Liver (tissue), 9 donors: Measurements from ENCODE around the gene ATP5MC3. TPM values are rescaled to one million over a fixed set of nuclear protein-coding genes. Genes with fewer than 3 reads are reported as not detected.

Experiments
- DNase-seq: peaks from one replicate; pipeline ENCODE4 v3.0.0-alpha.2; 2017; ENCODE audit warnings: low spot score
- H3K27ac ChIP-seq, 2 donors: one replicate each; pipeline ENCODE4 v1.7.0; 2013; ENCODE audit warnings: inconsistent platforms in 2 of 2, low read length in 2 of 2, control low read depth in 1 of 2, low read depth in 1 of 2, mild to moderate bottlenecking in 1 of 2
- H3K27me3 ChIP-seq, 4 donors: one replicate each; pipeline versions ENCODE4 v1.6.1 to v1.7.0; 2013; ENCODE audit warnings: low read length in 3 of 4, inconsistent platforms in 1 of 4, mild to moderate bottlenecking in 1 of 4, moderate library complexity in 1 of 4; ENCODE audit not compliant: control insufficient read depth in 4 of 4, insufficient read depth in 4 of 4
- H3K36me3 ChIP-seq, 4 donors: one replicate each; pipeline versions ENCODE4 v1.6.1 to v1.7.0; 2013; ENCODE audit warnings: low read length in 3 of 4, mild to moderate bottlenecking in 3 of 4, low read depth in 1 of 4, moderate library complexity in 1 of 4; ENCODE audit not compliant: control insufficient read depth in 4 of 4, insufficient read depth in 3 of 4
- H3K4me1 ChIP-seq, 4 donors: one replicate each; pipeline versions ENCODE4 v1.6.1 to v1.7.0; 2013; ENCODE audit warnings: low read length in 3 of 4, mild to moderate bottlenecking in 3 of 4, moderate library complexity in 1 of 4; ENCODE audit not compliant: control insufficient read depth in 4 of 4, insufficient read depth in 4 of 4
- H3K4me3 ChIP-seq, 3 donors: one replicate each; pipeline versions ENCODE4 v1.6.1 to v1.7.0; 2013; ENCODE audit warnings: low read length in 3 of 3, control low read depth in 1 of 3, low read depth in 1 of 3, mild to moderate bottlenecking in 1 of 3
- H3K9ac ChIP-seq, 2 donors: one replicate each; pipeline ENCODE4 v1.7.0; 2013; ENCODE audit warnings: low read length in 2 of 2, mild to moderate bottlenecking in 2 of 2, moderate library complexity in 2 of 2, control low read depth in 1 of 2, low read depth in 1 of 2
- H3K9me3 ChIP-seq, 4 donors: one replicate each; pipeline versions ENCODE4 v1.6.1 to v1.7.0; 2013; ENCODE audit warnings: low read length in 3 of 4; ENCODE audit not compliant: control insufficient read depth in 4 of 4
- ATF3 ChIP-seq: IDR thresholded peaks from 2 replicates; pipeline ENCODE4 v1.6.1; 2016; ENCODE audit warnings: antibody characterized with exemption
- EGR1 ChIP-seq, 2 donors: IDR thresholded peaks; 2 replicates each; pipeline ENCODE4 v1.6.1; 2016 to 2018; ENCODE audit warnings: antibody characterized with exemption in 2 of 2, low read depth in 2 of 2
- FOXA1 ChIP-seq: IDR thresholded peaks from 2 replicates; pipeline ENCODE4 v1.6.1; 2016; ENCODE audit warnings: antibody characterized with exemption
- FOXA2 ChIP-seq: IDR thresholded peaks from 2 replicates; pipeline ENCODE4 v1.6.1; 2016; ENCODE audit warnings: antibody characterized with exemption
- GABPA ChIP-seq, 2 donors: IDR thresholded peaks in 1 of 2; conservative IDR thresholded peaks in 1 of 2; 2 replicates each; pipeline ENCODE4 v1.6.1; 2016; ENCODE audit warnings: antibody characterized with exemption in 2 of 2, mild to moderate bottlenecking in 1 of 2, moderate library complexity in 1 of 2
- HNF4A ChIP-seq, 2 donors: conservative IDR thresholded peaks; 2 replicates each; pipeline ENCODE4 v1.6.1; 2016; ENCODE audit warnings: antibody characterized with exemption in 2 of 2, mild to moderate bottlenecking in 2 of 2
- HNF4G ChIP-seq: IDR thresholded peaks from 2 replicates; pipeline ENCODE4 v1.6.1; 2016; ENCODE audit warnings: antibody characterized with exemption
- JUND ChIP-seq, 2 donors: IDR thresholded peaks; 2 replicates each; pipeline ENCODE4 v1.6.1; 2016; ENCODE audit warnings: antibody characterized with exemption in 2 of 2
- NR2F2 ChIP-seq: IDR thresholded peaks from 2 replicates; pipeline ENCODE4 v1.6.1; 2016; ENCODE audit warnings: antibody characterized with exemption
- RAD21 ChIP-seq, 2 donors: IDR thresholded peaks; 2 replicates each; pipeline ENCODE4 v1.6.1; 2016; ENCODE audit warnings: antibody characterized with exemption in 2 of 2, mild to moderate bottlenecking in 2 of 2
- REST ChIP-seq: IDR thresholded peaks from 2 replicates; pipeline ENCODE4 v1.6.1; 2016; ENCODE audit warnings: antibody characterized with exemption, mild to moderate bottlenecking
- RXRA ChIP-seq, 2 donors: IDR thresholded peaks; 2 replicates each; pipeline ENCODE4 v1.6.1; 2017 to 2018; ENCODE audit warnings: antibody characterized with exemption in 2 of 2, mild to moderate bottlenecking in 1 of 2
- SP1 ChIP-seq: IDR thresholded peaks from 2 replicates; pipeline ENCODE4 v1.6.1; 2018; ENCODE audit warnings: antibody characterized with exemption, mild to moderate bottlenecking
- TAF1 ChIP-seq: conservative IDR thresholded peaks from 2 replicates; pipeline ENCODE4 v1.6.1; 2016; ENCODE audit warnings: antibody characterized with exemption, mild to moderate bottlenecking
- YY1 ChIP-seq: IDR thresholded peaks from 2 replicates; pipeline ENCODE4 v1.6.1; 2016; ENCODE audit warnings: antibody characterized with exemption, mild to moderate bottlenecking
- WGBS: extraction: QIAGEN DNeasy Blood & Tissue Kit; methylation state at CpG from one replicate; pipeline ENCODE4 v1.1.7; 2013; 5-methylcytosine and 5-hydroxymethylcytosine counted together
- polyA plus RNA-seq, 2 donors: library from polyadenylated mRNA; stranded (reverse) in 1 of 2; unstranded in 1 of 2; fragments of 200-250 nt in 1 of 2; fragments of >200 nt in 1 of 2; fragmentation: Nextera tagmentation in 1 of 2; extraction: Ambion mirVana in 1 of 2; gene quantifications; one replicate each; pipeline versions ENCODE4 v1.2.1 to v1.2.3, GENCODE V29; 2013 to 2015
- total RNA-seq, 2 donors: library from RNA; depleted of rRNA; stranded (reverse); fragments of >200 nt; gene quantifications; one replicate each; pipeline ENCODE4 v1.2.3, GENCODE V29; 2014
- TF ChIP-seq, protein P1 (sequence below): IDR thresholded peaks from 2 replicates; pipeline ENCODE4 v1.6.1; 2016; ENCODE audit warnings: antibody characterized with exemption
- TF ChIP-seq, protein P2 (sequence below): IDR thresholded peaks from 2 replicates; pipeline ENCODE4 v1.6.1; 2016; ENCODE audit warnings: antibody characterized with exemption
- TF ChIP-seq, protein P3 (sequence below): fragments of 150-350 bp; IDR thresholded peaks from 2 replicates; pipeline ENCODE4 v1.5.1; 2017; ENCODE audit warnings: improper control_type of control experiment, low read depth, low read length; ENCODE audit not compliant: missing input control
- donor health status: healthy.
- donor health status: healthy.
- donor health status: healthy.
- donor health status: healthy.
- donor health status: healthy.

ATP5MC3 gene
- total and polyA plus RNA-seq, 4 donors, result 95.2 to 403 (median 227) TPM

DNA sequence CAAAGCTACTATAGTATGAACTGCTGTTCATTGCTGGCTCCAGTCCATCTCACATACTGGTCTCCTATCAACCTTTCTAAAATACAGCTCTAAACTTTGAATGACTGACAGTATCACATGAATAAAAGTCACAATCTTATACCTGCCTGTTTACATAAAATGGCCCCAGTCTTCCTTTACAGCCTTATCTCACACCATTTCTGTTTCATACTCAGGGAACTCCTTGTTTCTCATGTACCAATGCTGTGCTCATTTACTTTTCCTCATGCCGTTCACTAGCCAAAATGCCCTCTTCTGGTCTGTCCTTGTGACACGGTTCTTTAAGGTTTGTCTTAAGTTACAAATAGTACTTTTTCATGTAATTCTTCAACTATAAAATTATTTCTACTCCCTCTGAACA lies 6.2 kb downstream of the ATP5MC3 start:
- 87% methylated on average over 2 of the region's 2 CpGs for WGBS
- no peaks in the 10 kb centered on the region for H3K27me3 ChIP-seq

More for the DNA sequence above, 6.2 kb downstream of the ATP5MC3 start:
- peaks cover 7 to 34% (median 27%) of the 10 kb centered on the region in 4 donors for H3K36me3 ChIP-seq
- DNase-seq, result no peak
- H3K4me3 ChIP-seq, result no peak overlapping the region
- no peak for TF ChIP-seq FOXA2
- no peak for TF ChIP-seq RAD21 (IDR thresholded peaks at IDR 0.05)
- no peak for TF ChIP-seq TAF1
- no peak for TF ChIP-seq HNF4A (conservative IDR thresholded peaks at IDR 0.05)
- TF ChIP-seq, protein P1, sequence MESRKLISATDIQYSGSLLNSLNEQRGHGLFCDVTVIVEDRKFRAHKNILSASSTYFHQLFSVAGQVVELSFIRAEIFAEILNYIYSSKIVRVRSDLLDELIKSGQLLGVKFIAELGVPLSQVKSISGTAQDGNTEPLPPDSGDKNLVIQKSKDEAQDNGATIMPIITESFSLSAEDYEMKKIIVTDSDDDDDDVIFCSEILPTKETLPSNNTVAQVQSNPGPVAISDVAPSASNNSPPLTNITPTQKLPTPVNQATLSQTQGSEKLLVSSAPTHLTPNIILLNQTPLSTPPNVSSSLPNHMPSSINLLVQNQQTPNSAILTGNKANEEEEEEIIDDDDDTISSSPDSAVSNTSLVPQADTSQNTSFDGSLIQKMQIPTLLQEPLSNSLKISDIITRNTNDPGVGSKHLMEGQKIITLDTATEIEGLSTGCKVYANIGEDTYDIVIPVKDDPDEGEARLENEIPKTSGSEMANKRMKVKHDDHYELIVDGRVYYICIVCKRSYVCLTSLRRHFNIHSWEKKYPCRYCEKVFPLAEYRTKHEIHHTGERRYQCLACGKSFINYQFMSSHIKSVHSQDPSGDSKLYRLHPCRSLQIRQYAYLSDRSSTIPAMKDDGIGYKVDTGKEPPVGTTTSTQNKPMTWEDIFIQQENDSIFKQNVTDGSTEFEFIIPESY, result no peak
- no peak for TF ChIP-seq GABPA (IDR thresholded peaks at IDR 0.05 in 1 of 2, conservative IDR thresholded peaks at IDR 0.05 in 1 of 2)
- no peak for TF ChIP-seq FOXA1
- no peak for TF ChIP-seq HNF4G
- TF ChIP-seq, protein P2, sequence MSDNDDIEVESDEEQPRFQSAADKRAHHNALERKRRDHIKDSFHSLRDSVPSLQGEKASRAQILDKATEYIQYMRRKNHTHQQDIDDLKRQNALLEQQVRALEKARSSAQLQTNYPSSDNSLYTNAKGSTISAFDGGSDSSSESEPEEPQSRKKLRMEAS, result no peak
- TF ChIP-seq SP1, result no peak
- no peak for TF ChIP-seq JUND (IDR thresholded peaks at IDR 0.05)
- TF ChIP-seq ATF3, result no peak
- TF ChIP-seq, protein P3, sequence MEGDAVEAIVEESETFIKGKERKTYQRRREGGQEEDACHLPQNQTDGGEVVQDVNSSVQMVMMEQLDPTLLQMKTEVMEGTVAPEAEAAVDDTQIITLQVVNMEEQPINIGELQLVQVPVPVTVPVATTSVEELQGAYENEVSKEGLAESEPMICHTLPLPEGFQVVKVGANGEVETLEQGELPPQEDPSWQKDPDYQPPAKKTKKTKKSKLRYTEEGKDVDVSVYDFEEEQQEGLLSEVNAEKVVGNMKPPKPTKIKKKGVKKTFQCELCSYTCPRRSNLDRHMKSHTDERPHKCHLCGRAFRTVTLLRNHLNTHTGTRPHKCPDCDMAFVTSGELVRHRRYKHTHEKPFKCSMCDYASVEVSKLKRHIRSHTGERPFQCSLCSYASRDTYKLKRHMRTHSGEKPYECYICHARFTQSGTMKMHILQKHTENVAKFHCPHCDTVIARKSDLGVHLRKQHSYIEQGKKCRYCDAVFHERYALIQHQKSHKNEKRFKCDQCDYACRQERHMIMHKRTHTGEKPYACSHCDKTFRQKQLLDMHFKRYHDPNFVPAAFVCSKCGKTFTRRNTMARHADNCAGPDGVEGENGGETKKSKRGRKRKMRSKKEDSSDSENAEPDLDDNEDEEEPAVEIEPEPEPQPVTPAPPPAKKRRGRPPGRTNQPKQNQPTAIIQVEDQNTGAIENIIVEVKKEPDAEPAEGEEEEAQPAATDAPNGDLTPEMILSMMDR, result no peak
- TF ChIP-seq EGR1 (IDR thresholded peaks at IDR 0.05; ENCODE audit: low read depth in 2 of 2), result no peak
- TF ChIP-seq RXRA (IDR thresholded peaks at IDR 0.05), result no peak
- TF ChIP-seq YY1, result no peak
- TF ChIP-seq REST, result no peak
- TF ChIP-seq NR2F2, result no peak
- H3K27ac ChIP-seq, result no peak overlapping the region
- no peak overlapping the region for H3K9ac ChIP-seq
- H3K4me1 ChIP-seq, result peaks cover 0 to 4% (median 0%) of the 10 kb centered on the region in 4 donors
- no peaks in the 10 kb centered on the region for H3K9me3 ChIP-seq
